T-helper 22 cell (primary cell): ENCODE data around the gene KRTAP10-2.
"Not testable (repeated sequence)": the region's sequence is repeated elsewhere in the genome, so short reads cannot be mapped to it uniquely, and the experiment has no call there.

Source experiments
- DNase-seq: peaks from one replicate; pipeline ENCODE4 v3.0.0-alpha.2; 2020; ENCODE audit warnings: low read depth

KRTAP10-2 gene

GRCh38 chr21:44514218-44514520, 37.1 kb downstream of the KRTAP10-2 start:
- DNase-seq = no peak

DNA sequence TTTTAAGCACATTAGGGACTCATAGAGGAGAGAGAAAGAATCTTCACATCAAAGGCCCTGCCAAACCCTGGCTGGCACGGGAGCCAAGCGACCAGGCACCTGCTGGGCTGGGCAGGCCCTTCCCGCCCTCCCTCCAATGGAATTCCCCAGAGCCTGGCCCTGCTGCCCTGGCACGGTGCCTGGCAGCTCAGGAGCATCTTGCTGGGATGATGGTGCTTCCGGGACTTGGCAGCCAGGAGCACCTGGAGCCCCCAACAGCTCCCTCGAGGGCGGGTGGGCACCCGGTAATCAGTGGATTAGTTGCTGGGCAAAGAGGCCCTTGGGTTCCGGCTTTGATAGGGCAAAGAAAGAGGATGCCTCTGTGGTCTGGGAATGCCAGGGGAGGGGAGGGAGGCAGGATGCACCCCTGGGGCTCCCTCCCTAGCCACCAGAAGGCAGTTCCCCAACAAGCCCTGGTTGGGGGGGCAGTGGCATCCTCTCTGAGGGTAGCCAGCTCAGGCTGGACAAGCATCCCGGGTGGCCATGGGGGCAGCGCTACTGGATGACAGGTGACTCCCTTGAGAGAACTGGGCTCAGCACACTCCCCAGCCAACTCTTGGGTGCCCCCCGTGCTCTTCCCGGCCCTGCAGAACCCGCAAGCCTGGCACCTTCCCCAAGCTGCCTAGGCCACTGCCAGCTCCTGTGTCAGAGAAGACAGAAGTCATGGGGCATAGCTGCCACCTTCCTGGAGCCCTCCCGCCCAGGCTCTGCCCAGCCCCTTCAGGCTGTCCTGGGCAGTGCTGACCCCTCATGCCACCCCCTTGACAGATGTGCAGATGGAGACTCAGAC, 37.7 kb downstream of the KRTAP10-2 start:
- DNase-seq = no peak

DNA sequence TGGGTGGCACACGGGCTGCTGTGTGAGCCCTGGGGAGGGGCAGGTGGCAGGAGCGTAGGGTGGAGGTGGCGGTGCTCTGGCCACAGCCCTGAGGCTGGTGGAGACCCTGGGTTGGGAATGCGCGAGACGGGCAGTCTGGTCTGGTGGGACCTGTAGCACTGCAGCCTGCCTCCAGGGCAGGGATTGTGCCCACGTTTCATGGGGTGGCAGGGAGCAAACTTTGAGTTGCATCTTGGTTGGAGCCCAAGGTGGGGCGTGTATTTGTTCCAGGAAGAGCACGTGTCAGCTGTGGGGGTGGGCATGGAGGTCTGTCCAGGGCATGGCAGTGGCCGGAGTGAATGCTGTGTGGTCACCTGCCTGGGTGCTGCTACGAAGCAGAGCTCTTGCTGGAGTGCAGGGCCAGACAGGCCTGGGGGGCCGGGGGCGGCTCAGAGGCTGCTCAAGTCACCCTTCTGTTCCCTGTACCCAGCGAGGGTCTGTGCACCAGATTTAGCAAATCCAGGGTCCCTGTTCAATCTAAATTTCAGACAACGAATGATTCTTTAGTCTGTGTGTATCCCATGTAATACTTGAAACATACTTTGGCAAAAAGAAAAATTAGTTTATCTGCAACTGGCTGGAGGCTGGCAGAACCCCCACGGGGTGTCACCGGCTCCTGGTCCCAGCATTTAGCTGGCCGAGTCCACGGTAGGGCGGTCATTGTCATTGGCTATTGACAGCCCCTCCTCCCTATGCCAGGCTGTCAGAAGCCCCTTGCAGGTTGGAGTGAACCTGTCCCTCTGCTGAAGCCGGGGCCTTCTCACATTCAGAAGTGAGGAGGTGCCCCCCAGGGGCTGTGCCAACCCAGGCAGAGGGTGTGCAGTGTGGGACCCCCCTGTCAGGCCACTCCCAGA, 38.6 kb downstream of the KRTAP10-2 start:
- no peak for DNase-seq

GRCh38 chr21:44511938-44512275, 39.4 kb downstream of the KRTAP10-2 start:
- no peak for DNase-seq

GRCh38 chr21:44511219-44511937, 39.9 kb downstream of the KRTAP10-2 start:
- DNase-seq = no peak

DNA sequence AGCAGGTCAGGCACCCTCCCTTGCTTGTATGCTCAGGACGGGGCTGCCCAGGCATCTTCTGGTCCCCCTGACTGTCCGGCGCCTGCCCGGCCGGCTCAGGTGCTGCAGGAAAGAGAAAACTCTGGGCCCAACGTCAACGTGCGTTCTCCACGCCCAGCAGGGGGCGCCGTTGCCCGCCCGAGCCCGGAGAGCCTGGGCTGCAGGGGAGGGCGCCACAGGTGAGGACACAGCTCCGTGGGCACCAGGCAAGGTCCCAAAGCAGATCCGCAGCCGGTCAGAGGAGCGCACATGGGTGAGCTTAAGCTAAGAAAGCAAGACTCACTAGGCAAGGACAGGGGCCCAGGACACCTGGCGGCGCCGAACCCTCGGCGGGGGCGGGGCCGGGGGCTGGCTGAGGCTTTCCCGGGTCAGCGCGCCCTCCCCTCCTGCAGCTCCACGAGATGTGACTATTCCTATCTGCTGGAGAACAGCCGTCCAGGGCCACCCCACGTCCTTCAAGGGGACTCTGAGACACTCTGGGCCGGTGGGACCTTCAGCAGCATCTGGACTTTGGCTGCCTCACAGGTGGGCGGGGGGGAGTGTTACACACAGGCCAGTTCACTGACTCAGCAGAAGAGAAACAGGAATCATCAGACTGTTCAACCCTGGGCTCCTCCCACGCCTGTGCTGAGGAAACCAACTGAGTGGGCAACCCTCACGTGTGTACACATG, 40.6 kb downstream of the KRTAP10-2 start:
- DNase-seq = peak; percentile 55

DNA sequence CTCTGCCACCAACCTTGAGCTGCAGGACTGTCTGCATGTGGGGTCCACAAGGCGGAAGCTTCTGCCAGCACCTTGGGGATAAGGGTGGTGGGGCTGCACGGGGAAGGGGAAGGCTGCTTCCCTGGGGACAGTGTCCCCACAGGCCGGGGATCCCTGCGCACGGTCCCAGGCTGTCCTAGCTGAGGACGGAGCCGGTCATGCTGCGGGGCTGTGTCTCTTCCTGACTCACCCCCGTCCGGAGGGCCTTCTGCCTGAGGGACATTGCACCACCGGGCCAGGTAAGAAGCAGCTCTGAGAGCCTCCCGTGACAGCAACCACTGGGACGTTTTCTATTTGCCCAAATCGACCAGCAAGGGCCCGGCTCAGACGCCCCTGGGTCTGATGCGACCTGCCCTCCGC, 41.2 kb downstream of the KRTAP10-2 start:
- no peak for DNase-seq

GRCh38 chr21:44509539-44509938, 41.8 kb downstream of the KRTAP10-2 start:
- no peak for DNase-seq

DNA sequence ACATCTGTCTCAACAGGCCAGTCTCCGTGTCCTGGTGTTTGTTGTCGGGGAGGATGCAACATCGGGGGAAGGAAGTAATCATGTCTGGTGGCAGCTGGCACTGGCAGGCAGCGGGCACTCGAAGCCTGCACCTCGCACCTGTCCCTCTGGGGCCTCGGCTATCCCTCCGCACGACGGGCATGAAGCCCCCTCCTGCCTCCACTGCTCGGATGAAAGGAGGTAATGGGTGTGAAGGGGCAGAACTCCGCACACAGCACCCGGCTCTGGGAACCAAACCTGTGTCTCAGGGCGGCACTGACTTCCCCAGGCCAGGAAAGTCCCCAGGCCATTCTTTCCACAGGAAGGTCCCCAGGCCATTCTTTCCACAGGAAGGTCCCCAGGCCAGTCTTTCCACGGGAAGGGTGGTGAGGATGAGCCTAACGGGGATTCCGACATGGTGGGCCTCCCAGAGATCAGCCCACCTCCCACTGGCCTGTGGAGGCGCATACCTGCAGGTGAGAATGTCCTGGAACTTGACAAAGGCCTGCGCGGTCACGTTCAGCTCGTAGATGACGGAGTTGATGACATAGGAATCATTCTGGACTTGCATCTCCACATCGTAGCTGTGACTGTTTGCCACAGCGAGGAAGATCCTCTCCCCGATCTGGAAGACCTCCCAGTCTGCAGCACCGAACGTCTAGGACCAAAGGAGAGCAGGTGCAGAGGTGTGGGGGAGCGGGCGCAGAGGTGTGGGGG, 42.4 kb downstream of the KRTAP10-2 start:
- DNase-seq = no peak

DNA sequence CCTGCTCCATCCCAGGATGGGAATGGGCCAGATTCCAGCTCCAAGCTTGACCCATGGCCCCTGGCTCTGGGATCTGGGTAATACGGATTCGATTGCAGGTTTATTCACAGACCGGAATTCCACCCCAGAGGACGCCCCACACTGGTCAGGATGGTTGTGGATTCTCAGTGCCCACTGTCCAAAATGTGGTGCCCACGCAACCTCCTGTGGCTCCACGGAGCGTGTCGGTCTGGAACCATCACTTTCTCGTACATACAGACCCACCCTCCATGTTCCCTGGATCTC, 42.9 kb downstream of the KRTAP10-2 start:
- no peak for DNase-seq

DNA sequence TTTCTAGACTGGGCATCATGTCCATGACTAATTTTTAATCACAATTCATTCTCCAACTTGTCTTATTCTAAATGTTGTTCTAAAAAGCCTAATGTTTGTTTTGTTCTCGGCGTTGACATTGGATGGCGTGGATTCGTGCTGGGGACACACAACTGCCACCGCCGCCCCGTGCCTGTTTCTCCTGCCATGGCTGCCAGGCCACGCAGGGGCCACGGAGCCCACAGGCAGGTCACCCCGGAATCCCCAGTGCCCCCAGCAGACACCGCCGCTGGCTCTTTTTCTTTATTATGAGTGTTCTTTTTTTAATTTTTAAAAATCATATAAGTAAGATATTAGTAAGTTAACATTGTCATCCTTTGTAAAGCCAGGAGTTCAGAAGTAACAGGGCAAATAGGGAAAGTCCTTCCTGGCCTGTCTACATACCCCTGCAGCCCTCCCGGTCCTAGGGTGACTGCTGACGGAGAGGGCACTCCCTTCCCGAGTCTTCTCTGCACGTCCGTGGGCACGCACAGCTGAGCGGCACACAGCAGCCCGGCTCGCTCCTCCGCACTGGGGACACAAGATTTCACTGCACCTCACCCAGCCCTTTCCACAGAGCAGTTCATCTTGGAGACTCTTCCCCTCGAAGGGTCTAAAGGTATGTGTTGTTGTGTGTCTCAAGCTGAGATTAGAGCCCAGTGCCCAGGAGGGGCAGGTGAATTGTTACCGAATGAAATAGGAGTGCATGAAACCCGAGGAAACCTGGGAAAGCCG, 43.5 kb downstream of the KRTAP10-2 start:
- DNase-seq = no peak

DNA sequence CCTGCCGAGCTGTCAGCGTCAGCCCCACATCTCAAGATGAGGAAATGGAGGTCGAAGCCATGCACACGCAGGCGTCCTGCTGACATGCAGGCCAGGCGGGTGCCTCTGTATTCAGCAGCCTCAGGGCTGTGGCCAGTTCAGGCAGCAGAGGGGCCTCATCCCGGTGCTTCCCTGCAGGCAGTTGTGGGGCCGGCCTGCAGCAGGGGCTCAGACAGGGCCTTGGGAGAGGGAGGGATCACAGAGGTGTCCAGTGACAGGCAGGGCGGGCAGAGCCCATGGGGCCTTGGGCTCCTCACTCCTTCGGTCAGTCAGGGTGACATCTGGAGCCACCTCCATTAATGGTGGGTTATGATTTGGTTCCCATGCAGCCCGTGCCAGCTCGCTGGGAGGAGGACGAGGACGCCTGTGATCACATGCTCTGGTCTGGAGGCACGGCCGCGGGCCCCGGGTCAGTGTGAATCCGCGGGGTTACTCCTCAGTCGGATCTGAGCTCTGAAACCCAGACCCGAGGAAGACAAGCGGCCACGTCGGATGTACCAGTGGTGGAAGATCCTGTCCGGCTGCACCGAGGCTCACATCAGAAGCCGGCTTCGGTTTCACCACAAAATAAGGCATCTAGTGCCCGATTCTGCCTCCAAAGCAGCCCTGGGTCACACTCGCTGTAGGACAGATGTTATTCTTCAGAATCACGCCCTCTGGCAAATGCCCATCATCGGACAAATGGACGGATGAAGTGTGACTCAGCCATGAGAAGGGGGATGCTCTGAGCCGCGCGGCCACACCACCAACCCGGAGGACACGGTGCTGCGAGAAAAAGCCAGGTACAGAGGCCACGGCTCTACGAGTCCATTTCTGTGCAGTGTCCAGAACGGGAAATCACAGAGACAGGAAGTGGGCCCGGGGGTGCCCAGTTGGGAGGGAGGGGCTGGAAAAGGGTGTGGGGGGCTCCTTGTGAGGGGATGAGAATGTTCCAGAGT, 44.7 kb downstream of the KRTAP10-2 start:
- no peak for DNase-seq

DNA sequence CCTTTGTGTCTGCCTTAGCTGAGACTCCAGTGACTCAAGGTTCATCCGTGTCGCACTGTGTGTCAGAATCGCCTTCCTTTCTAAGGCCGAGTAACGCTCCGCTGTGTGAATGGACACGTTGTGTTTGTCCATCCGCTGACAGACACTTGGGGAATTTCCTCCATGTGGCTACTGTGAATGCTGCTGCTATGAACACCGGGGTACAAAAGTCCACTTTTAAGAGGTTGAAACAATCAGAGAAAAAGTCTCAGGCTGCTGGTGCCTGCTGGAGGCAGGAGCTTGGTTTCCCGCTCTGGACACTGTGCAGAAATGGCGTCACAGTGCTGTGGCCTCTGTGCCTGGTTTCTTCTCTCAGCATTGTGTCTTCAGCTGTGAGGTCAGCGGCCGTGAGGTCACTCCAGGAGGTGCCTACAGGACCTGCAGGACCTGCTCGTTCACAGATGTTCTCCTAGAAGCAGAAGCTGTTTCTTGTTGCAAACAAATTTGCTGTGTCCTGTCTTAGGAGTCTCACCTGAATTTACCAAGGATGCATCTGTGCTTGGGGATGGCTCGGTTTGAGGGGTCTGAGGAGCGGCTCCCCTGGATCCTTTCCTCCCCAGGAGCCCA, 45.5 kb downstream of the KRTAP10-2 start:
- no peak for DNase-seq

DNA sequence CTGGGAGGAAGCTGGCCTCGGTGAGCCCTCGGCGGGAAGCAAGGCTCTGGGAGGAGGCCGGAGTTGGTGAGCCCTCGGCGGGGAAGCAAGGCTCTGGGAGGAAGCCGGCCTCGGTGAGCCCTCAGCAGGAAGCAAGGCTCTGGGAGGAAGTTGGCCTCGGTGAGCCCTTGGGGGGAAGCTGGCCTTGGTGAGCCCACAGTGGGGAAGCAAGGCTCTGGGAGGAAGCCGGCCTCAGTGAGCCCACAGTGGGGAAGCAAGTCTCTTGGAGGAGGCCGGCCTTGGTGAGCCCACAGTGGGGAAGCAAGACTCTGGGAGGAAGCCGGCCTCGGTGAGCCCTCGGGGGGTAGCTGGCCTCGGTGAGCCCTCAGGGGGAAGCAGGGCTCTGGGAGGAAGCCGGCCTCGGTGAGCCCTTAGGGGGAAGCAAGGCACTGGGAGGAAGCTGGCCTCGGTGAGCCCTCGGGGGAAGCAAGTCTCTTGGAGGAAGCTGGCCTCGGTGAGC, 47.4 kb downstream of the KRTAP10-2 start:
- DNase-seq = no peak

GRCh38 chr21:44503006-44503889, 48.1 kb downstream of the KRTAP10-2 start:
- not testable (repeated sequence) for DNase-seq

- no peak for DNase-seq
Observed at GRCh38 chr21:44502171-44502958, 48.9 kb downstream of the KRTAP10-2 start.
